ENCODE measurements around the gene PGR.

Gene PGR

GRCh38 chr11:101100601-101101000 is 29.0 kb downstream of the PGR start:
- no peaks in the 10 kb centered on the region for H3K36me3 ChIP-seq (replicated peaks in 1 of 2; ENCODE audit: control insufficient read depth in 2 of 2, insufficient read depth in 2 of 2, low read length in 2 of 2)
- H3K9ac ChIP-seq (ENCODE audit: low read depth, low read length, poor library complexity), result no peak overlapping the region
- no peaks in the 10 kb centered on the region for H3K79me1 ChIP-seq (ENCODE audit: low read depth, low read length)
- no peaks in the 10 kb centered on the region for H3K9me3 ChIP-seq (replicated peaks in 1 of 2; ENCODE audit: control insufficient read depth in 2 of 2, insufficient read depth in 1 of 2, low read depth in 1 of 2, low read length in 2 of 2)
- H2BK12ac ChIP-seq (ENCODE audit: low read length), result no peak overlapping the region
- no peak overlapping the region for H4K91ac ChIP-seq (ENCODE audit: low read depth, low read length, poor library complexity)
- no peak overlapping the region for H2AK5ac ChIP-seq (ENCODE audit: low read depth, low read length)
- H3K18ac ChIP-seq (ENCODE audit: low read length), result no peak overlapping the region
- H3K23ac ChIP-seq (ENCODE audit: low read depth, low read length, poor library complexity), result no peak overlapping the region
- no peak overlapping the region for H3K27ac ChIP-seq (replicated peaks; ENCODE audit: low read length)
- H3K4me1 ChIP-seq (ENCODE audit: control insufficient read depth in 2 of 2, insufficient read depth in 1 of 2, low read depth in 1 of 2, low read length in 2 of 2), result no peaks in the 10 kb centered on the region
- H2BK15ac ChIP-seq (ENCODE audit: low read length), result no peak overlapping the region
- no peak overlapping the region for H3K4me2 ChIP-seq (ENCODE audit: insufficient read depth, low read length, poor library complexity, severe bottlenecking)
- DNase-seq (ENCODE audit: low spot score), result no peak
- H2AFZ ChIP-seq (ENCODE audit: low read length), result no peak overlapping the region
- no peak overlapping the region for H3K4ac ChIP-seq (ENCODE audit: low read length)
- no peaks in the 10 kb centered on the region for H3K27me3 ChIP-seq (ENCODE audit: control insufficient read depth in 3 of 3, insufficient read depth in 3 of 3, low read depth in 1 of 3, low read length in 3 of 3)
- no peak overlapping the region for H4K8ac ChIP-seq (ENCODE audit: low read depth, low read length)
- no peak overlapping the region for H2BK120ac ChIP-seq (ENCODE audit: low read depth, low read length)
- no peak overlapping the region for H3K14ac ChIP-seq (ENCODE audit: low read length)
- no peak overlapping the region for H2BK5ac ChIP-seq (ENCODE audit: low read length)
- no peak overlapping the region for H3K4me3 ChIP-seq (ENCODE audit: low read length in 2 of 2)

- WGBS, 2 donors (ENCODE audit: extremely low coverage in 2 of 2, insufficient read length in 2 of 2, insufficient replicate concordance in 1 of 2), result no CpG with 5 or more reads among the region's 4 CpGs
- Histone ChIP-seq H3K4me2 (ENCODE audit: insufficient read depth, low read length, poor library complexity, severe bottlenecking) (no peak overlapping the region), H3K14ac (ENCODE audit: low read length) (no peak overlapping the region), H2BK120ac (ENCODE audit: low read depth, low read length) (no peak overlapping the region), H3K4me1 (ENCODE audit: control insufficient read depth in 2 of 2, insufficient read depth in 1 of 2, low read depth in 1 of 2, low read length in 2 of 2) (no peaks in the 10 kb centered on the region), H3K9me3 (replicated peaks in 1 of 2; ENCODE audit: control insufficient read depth in 2 of 2, insufficient read depth in 1 of 2, low read depth in 1 of 2, low read length in 2 of 2) (no peaks in the 10 kb centered on the region), H3K9ac (ENCODE audit: low read depth, low read length, poor library complexity) (no peak overlapping the region), H3K27ac (replicated peaks; ENCODE audit: low read length) (no peak overlapping the region), H4K91ac (ENCODE audit: low read depth, low read length, poor library complexity) (no peak overlapping the region), H3K27me3 (ENCODE audit: control insufficient read depth in 3 of 3, insufficient read depth in 3 of 3, low read depth in 1 of 3, low read length in 3 of 3) (no peaks in the 10 kb centered on the region), H3K18ac (ENCODE audit: low read length) (no peak overlapping the region), H2BK15ac (ENCODE audit: low read length) (no peak overlapping the region), H3K4me3 (ENCODE audit: low read length in 2 of 2) (no peak overlapping the region), H2AFZ (ENCODE audit: low read length) (no peak overlapping the region), H2BK5ac (ENCODE audit: low read length) (no peak overlapping the region), H3K79me1 (ENCODE audit: low read depth, low read length) (no peaks in the 10 kb centered on the region), H3K36me3 (replicated peaks in 1 of 2; ENCODE audit: control insufficient read depth in 2 of 2, insufficient read depth in 2 of 2, low read length in 2 of 2) (no peaks in the 10 kb centered on the region), H3K4ac (ENCODE audit: low read length) (no peak overlapping the region), H4K8ac (ENCODE audit: low read depth, low read length) (no peak overlapping the region), H3K23ac (ENCODE audit: low read depth, low read length, poor library complexity) (no peak overlapping the region), H2BK12ac (ENCODE audit: low read length) (no peak overlapping the region), H2AK5ac (ENCODE audit: low read depth, low read length) (no peak overlapping the region)
- DNase-seq (ENCODE audit: low spot score), result no peak
Measured at GRCh38 chr11:101096036-101096704, 33.4 kb downstream of the PGR start.

- H2BK12ac ChIP-seq (ENCODE audit: low read length), result no peak overlapping the region
- no peak overlapping the region for H3K23ac ChIP-seq (ENCODE audit: low read depth, low read length, poor library complexity)
- no peak overlapping the region for H4K91ac ChIP-seq (ENCODE audit: low read depth, low read length, poor library complexity)
- no peak overlapping the region for H3K4ac ChIP-seq (ENCODE audit: low read length)
- H3K4me3 ChIP-seq (ENCODE audit: low read length in 2 of 2), result no peak overlapping the region
- no CpG with 5 or more reads among the region's 3 CpGs for WGBS, 2 donors (ENCODE audit: extremely low coverage in 2 of 2, insufficient read length in 2 of 2, insufficient replicate concordance in 1 of 2)
- H3K9me3 ChIP-seq (replicated peaks in 1 of 2; ENCODE audit: control insufficient read depth in 2 of 2, insufficient read depth in 1 of 2, low read depth in 1 of 2, low read length in 2 of 2), result no peaks in the 10 kb centered on the region
- no peak overlapping the region for H2AFZ ChIP-seq (ENCODE audit: low read length)
- no peak overlapping the region for H2AK5ac ChIP-seq (ENCODE audit: low read depth, low read length)
- no peaks in the 10 kb centered on the region for H3K79me1 ChIP-seq (ENCODE audit: low read depth, low read length)
- H4K8ac ChIP-seq (ENCODE audit: low read depth, low read length), result no peak overlapping the region
- no peaks in the 10 kb centered on the region for H3K4me1 ChIP-seq (ENCODE audit: control insufficient read depth in 2 of 2, insufficient read depth in 1 of 2, low read depth in 1 of 2, low read length in 2 of 2)
- no peak overlapping the region for H2BK5ac ChIP-seq (ENCODE audit: low read length)
- H3K9ac ChIP-seq (ENCODE audit: low read depth, low read length, poor library complexity), result no peak overlapping the region
- no peak for DNase-seq (ENCODE audit: low spot score)
- H3K4me2 ChIP-seq (ENCODE audit: insufficient read depth, low read length, poor library complexity, severe bottlenecking), result no peak overlapping the region
- H3K27ac ChIP-seq (replicated peaks; ENCODE audit: low read length), result no peak overlapping the region
- H3K36me3 ChIP-seq (replicated peaks in 1 of 2; ENCODE audit: control insufficient read depth in 2 of 2, insufficient read depth in 2 of 2, low read length in 2 of 2), result no peaks in the 10 kb centered on the region
- no peak overlapping the region for H3K14ac ChIP-seq (ENCODE audit: low read length)
- H2BK15ac ChIP-seq (ENCODE audit: low read length), result no peak overlapping the region
- H2BK120ac ChIP-seq (ENCODE audit: low read depth, low read length), result no peak overlapping the region
- H3K27me3 ChIP-seq (ENCODE audit: control insufficient read depth in 3 of 3, insufficient read depth in 3 of 3, low read depth in 1 of 3, low read length in 3 of 3), result no peaks in the 10 kb centered on the region
- no peak overlapping the region for H3K18ac ChIP-seq (ENCODE audit: low read length)
Measured at GRCh38 chr11:101091781-101092180, 37.8 kb downstream of the PGR start.

- no peak overlapping the region for H3K14ac ChIP-seq (ENCODE audit: low read length)
- H3K27ac ChIP-seq (replicated peaks; ENCODE audit: low read length), result no peak overlapping the region
- no peak overlapping the region for H2BK15ac ChIP-seq (ENCODE audit: low read length)
- no peaks in the 10 kb centered on the region for H3K9me3 ChIP-seq (replicated peaks in 1 of 2; ENCODE audit: control insufficient read depth in 2 of 2, insufficient read depth in 1 of 2, low read depth in 1 of 2, low read length in 2 of 2)
- no peak overlapping the region for H3K9ac ChIP-seq (ENCODE audit: low read depth, low read length, poor library complexity)
- no peaks in the 10 kb centered on the region for H3K36me3 ChIP-seq (replicated peaks in 1 of 2; ENCODE audit: control insufficient read depth in 2 of 2, insufficient read depth in 2 of 2, low read length in 2 of 2)
- no CpG with 5 or more reads among the region's 5 CpGs for WGBS, 2 donors (ENCODE audit: extremely low coverage in 2 of 2, insufficient read length in 2 of 2, insufficient replicate concordance in 1 of 2)
- no peak overlapping the region for H3K4ac ChIP-seq (ENCODE audit: low read length)
- no peaks in the 10 kb centered on the region for H3K4me1 ChIP-seq (ENCODE audit: control insufficient read depth in 2 of 2, insufficient read depth in 1 of 2, low read depth in 1 of 2, low read length in 2 of 2)
- H3K23ac ChIP-seq (ENCODE audit: low read depth, low read length, poor library complexity), result no peak overlapping the region
- no peak overlapping the region for H2BK12ac ChIP-seq (ENCODE audit: low read length)
- no peak for DNase-seq (ENCODE audit: low spot score)
- no peak overlapping the region for H2AK5ac ChIP-seq (ENCODE audit: low read depth, low read length)
- H4K8ac ChIP-seq (ENCODE audit: low read depth, low read length), result no peak overlapping the region
- no peaks in the 10 kb centered on the region for H3K79me1 ChIP-seq (ENCODE audit: low read depth, low read length)
- H3K18ac ChIP-seq (ENCODE audit: low read length), result no peak overlapping the region
- no peaks in the 10 kb centered on the region for H3K27me3 ChIP-seq (ENCODE audit: control insufficient read depth in 3 of 3, insufficient read depth in 3 of 3, low read depth in 1 of 3, low read length in 3 of 3)
- H3K4me3 ChIP-seq (ENCODE audit: low read length in 2 of 2), result no peak overlapping the region
- no peak overlapping the region for H3K4me2 ChIP-seq (ENCODE audit: insufficient read depth, low read length, poor library complexity, severe bottlenecking)
- H4K91ac ChIP-seq (ENCODE audit: low read depth, low read length, poor library complexity), result no peak overlapping the region
- H2BK120ac ChIP-seq (ENCODE audit: low read depth, low read length), result no peak overlapping the region
- no peak overlapping the region for H2AFZ ChIP-seq (ENCODE audit: low read length)
- H2BK5ac ChIP-seq (ENCODE audit: low read length), result no peak overlapping the region
Measured at GRCh38 chr11:101090679-101091270, 38.8 kb downstream of the PGR start.
